HG03460 (cell line): Measurements from ENCODE around the gene PDIA3.
"Not testable (repeated sequence)": the region's sequence is repeated elsewhere in the genome, so short reads cannot be mapped to it uniquely, and the experiment has no call there.

Experiments used
- ATAC-seq: cut with Tn5 transposase; IDR thresholded peaks from one replicate; pipeline ENCODE4 v1.9.1; 2021; ENCODE audit not compliant: unreplicated experiment

PDIA3 gene

DNA sequence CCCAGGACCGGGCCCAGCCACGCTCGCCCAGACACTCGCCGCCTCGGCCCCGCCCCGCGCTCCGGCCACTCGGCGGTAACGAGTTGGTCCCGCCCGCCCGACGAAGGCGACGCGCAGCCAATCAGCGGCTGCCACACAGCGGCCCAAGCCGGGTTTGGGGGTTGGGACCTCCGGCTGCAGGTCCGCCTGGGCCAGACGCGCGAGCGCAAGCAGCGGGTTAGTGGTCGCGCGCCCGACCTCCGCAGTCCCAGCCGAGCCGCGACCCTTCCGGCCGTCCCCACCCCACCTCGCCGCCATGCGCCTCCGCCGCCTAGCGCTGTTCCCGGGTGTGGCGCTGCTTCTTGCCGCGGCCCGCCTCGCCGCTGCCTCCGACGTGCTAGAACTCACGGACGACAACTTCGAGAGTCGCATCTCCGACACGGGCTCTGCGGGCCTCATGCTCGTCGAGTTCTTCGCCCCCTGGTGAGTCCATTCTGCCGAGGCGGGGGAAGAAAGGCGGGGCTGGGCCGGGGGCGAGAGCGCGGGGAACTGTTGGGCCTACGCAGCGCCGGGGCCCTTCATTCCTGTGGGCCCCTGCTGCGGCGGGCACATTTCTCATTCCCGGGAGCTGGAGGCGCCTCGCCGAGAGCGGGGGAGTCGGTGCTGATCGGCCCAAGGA lies at the start of gene PDIA3:
Gene PDIA3 (plus strand): TSS at position 194 of the 658 bp plus-strand sequence. CDS start 102 bp downstream, at position 296.
- peak; percentile 72 for ATAC-seq

DNA sequence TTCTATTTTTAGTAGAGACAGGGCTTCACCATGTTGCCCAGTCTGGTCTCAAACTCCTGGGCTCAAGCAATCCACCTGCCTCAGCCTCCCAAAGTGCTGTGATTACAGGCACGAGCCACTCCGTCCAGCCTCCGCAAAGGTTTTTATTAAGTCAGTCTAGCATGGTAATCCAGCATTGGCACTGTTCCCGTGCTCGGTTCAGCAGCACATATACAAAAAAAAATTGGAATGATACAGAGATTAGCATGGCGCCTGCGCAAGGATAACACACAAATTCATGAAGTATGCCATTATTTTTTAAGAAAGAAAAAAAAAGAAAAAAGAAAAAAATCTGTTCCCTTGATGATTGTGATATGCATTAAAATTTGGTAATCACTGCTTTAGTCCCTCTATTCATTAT lies 44.1 kb upstream of the PDIA3 start:
- no peak for ATAC-seq

DNA sequence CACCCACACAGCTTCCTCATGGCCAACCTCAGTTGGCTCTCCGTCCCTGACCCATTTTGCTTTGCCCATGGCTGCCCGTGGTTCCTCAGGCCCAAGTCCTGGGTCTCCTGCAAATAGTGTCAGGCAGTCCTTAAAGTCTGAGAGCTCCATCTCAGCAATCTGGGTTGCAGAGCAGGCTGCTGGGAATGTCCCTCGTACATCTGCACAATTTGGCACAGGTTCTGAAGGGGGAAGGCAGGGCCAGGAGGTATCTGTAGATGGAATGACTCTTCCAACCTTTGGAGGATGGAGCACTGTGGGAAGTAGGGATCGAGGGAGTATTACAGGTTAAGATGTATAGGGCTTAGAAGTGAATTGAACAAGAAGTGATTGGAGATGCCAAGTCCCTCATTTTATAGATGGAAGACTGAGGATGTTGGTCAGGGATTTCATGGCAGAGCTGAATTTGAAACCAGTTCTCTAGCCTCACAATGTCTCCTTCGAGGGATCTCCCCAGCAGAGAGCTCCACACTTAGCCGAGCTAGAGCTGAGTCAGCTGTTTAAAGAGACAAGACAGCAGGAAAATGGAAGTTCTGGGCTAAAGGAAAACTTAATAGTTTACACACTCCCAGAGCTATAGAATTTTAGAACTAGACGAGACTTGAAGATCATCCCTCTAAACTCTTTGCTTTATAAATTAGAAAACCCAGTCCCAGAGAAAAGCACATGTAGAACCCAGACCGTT lies 43.4 kb upstream of the PDIA3 start:
- ATAC-seq: no peak

DNA sequence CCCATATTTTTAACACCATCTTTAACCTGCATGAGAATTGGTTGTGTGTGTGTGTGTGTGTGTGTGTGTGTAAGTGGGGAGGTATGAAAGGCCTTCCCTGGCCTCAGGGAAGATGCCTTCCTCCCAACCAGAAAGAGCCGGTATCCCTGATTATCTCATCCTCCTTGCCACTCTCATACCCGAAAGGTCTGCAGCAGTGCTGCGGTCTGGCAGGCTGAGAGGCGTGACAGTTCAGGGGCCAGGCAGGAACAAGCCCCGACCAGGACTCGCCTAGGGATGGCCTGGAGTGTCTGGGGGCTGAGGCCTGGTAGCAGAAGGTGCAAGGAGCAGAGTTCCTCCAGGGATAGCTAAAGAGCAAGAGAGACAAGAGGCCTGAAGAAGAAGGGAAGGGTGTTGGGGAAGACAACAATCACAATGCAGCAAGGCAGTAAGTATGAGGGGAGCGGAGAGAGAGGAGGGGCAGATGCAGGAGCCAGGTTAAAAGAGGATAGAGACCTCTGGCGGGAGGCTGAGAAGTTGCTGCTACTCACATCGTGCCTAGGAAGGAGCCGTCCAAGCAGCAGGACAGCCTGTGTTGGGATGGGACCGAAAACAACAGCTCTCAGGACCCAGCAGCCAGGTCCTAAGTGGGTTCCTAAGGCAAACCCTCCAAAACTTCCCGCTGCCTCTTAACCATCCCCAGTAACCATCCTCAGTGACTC lies 35.7 kb upstream of the PDIA3 start:
- ATAC-seq: not testable (repeated sequence)

DNA sequence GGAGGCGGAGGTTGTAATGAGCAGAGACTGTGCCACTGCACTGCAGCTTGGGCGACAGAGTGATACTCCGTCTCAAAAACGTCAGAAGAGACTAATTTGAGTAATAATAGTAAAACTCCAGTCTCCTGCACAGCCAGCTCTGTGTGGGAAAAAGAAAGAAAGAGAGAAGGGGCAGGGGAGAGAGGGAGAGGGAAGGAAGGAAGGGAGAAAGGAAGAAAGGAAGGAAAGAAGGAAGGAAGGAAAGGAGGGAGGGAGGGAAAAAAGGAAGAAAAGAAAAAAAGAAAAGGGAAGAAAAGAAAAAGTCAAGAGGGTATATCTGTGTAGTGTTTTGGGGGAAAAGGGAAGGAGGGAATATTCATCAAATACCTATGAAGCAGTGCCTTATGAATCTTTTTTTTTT lies 23.1 kb upstream of the PDIA3 start:
- no peak for ATAC-seq

DNA sequence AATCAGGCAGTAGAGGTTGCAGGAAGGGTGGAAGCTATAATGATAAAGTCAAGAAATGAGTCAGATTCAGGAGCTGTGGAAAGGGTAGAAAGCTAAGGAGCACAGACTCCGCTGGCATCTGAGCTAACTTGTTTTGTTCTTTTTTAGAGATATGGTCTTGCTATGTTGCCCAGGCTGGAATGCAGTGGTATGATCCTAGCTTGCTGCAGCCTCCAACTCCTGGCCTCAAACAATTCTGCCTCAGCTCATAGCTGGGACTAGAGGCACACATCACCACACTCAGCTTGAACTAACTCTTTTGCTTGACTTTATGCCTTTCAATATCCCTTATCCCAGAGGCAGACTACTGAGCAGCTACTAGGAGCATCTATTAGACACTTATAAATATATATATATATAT lies 19.9 kb upstream of the PDIA3 start:
- ATAC-seq: not testable (repeated sequence)

DNA sequence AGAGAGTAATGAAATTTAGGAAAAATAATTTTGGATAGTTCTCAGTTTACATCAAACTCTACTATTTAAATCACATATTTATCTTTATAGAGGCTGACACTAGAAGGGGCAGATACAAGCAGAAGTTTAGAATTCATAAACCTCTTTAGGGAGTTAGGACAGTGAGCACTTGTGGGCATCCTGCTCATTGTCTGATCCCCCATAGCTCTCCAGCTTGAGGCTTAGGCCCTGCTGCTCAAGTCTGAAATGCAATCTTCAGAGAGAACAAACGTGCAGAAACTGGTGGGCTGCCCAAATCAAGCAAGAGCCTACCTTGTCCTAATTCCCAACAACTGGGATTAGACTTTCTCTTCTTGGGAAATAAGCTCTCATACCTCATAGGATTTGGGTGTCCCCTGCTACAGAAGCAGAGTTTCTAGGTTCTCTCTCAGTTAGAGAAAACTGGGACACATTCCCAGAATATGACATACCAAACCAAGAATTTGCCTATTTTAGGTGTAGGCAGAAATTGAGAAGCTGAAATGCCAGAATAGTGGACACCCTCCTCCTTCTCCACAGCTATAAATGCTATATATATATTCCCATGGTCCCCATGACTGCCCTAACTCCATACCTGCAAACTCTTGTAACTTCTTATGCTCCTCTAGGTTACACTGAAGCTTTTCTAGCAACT lies 18.0 kb upstream of the PDIA3 start:
- not testable (repeated sequence) for ATAC-seq

DNA sequence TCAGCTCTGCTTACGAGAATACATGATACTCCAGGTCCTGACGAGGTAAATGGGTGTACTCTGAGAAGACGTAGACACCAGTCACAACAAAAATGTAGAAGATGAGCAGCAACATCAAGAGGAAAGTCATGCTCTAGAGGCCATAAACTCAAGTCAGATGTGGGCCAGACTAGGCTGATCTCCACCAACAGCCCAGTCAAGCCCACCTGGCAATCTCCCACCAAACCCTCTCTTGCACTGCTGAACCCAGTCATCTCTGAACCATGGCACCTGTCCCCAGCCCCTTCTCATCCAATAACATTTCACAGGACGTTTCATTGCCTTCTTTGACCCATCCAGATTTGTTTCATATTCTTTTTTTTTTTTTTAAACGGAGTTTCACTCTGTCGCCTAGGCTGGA lies 10.8 kb upstream of the PDIA3 start:
- no peak for ATAC-seq

DNA sequence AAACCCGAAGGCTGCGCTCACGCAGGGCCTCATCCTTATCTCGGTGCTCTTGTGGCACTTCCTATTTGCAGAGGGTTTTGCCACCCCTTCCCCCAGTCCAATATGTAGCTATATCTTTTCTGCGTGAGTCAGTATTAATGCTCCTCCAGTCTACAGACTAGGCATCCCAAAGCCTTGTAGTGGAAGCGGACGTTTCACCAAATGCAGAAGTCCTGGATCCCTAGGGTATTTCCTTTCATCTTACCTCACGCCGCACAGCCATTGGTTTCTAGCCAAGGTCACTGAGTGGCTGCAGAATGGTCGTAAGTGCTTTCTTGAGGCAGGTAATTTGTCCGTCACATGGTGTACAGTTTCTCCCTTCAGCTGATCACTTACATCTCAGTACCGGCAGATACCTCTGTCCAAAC lies 668 bp downstream of the PDIA3 start:
- ATAC-seq: peak; percentile 28

DNA sequence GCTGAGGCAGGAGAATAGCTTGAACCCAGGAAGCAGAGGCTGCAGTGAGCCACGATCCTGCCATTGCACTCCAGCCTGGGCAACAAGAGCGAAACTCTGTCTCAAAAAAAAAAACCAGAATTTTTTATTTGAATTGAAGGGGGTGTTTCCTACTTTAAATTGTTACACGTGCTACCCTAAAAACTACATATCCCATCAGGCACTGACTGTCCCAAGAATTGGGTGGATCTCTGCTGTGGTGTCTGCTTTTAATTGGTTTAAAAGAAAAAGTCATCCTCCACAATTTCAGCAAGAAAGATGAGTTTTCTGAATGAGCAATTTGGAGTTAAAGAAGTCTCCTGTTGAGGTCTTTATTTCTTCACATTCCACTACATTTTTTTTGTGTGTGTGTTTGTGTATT lies 2.1 kb downstream of the PDIA3 start:
- no peak for ATAC-seq

DNA sequence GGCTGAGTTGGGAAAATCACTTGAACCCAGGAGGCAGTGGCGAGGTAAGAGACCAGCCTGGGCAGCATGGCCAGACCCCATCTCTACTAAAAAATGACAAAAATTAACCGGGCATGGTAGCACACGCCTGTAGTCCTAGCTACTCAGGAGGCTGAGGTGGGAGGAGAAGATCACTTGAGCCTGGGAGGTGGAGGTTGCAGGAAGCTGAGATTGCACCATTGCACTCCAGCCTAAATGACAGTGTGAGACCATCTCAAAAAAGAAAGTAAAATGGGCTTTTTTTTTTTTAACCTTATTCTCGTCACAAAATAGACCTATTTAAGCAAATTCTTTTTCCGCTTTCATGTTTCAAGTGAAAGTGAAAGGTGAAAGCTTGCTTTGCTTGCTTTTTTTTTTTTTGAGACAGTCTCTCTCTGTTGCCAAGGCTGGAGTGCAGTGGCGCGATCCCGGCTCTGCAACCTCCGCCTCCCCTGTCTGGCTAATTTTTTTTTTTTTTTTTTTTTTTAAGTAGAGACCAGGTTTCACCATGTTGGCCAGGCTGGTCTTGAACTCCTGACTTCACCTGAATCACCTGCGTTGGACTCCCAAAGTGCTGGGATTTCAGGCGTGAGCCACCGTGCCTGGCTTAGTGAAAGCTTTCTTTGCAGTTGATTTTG lies 3.6 kb downstream of the PDIA3 start:
- ATAC-seq: peak; percentile 40

DNA sequence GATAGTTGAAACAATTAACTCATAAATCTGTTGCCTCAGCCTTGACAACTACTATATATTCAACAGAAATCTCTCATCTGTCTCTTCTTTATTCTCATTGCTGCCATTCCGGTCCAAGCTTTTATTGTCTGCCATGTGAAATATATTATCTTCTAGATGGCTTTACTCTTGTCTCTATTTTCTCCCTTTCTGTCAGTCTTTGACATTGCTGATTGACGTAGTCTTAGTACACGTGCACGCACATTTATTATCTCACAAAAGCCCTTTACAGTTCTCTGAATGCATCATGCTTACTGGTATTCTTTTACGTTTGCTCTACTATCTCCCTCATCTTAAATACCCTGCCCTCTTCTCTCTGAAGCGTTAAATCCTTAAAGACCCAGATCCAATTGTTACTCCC lies 5.6 kb downstream of the PDIA3 start:
- ATAC-seq: no peak

DNA sequence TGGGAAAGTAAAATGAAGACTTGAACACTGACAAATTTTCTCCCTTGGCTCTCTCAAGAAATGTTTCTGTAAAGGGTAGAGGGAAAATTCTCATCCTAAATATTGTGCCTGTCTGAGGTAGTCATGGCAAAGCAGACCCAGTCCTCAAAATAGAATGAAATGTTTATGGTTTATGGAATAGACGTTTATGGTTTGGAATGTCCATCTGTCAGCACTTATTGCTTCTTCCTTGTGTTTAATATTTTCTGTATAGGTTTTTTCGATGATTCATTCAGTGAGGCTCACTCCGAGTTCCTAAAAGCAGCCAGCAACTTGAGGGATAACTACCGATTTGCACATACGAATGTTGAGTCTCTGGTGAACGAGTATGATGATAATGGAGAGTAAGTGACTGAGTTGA lies 16.6 kb downstream of the PDIA3 start:
- no peak for ATAC-seq

DNA sequence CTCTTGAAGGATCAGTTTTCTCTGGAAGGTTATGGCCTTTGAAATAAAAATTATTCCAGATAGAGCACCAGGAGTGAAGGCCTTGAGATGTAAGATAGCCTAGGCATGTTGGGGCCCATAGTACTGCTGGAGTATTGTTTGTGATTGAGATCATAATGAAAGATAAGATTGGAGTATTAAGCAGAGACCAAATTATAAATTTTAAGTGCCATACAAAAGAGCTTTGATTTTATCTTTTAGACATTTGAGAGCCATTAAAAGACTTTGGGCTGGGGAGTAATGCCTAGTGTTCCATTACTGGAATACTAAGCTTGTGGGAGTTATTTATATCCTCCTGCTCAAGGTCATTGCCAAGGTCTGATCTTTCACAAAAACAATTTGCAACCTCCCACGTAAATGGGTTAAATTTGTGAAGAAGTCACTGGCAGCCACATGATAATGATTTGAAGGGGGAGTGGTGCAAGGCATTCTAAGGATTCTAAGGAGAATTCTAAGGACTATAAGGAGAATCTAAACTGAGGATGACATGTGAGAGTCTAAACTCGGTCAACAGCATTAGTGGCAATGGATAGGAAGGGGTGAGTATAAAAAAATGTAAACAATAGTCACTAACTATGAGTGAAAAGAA lies 17.7 kb downstream of the PDIA3 start:
- no peak for ATAC-seq

DNA sequence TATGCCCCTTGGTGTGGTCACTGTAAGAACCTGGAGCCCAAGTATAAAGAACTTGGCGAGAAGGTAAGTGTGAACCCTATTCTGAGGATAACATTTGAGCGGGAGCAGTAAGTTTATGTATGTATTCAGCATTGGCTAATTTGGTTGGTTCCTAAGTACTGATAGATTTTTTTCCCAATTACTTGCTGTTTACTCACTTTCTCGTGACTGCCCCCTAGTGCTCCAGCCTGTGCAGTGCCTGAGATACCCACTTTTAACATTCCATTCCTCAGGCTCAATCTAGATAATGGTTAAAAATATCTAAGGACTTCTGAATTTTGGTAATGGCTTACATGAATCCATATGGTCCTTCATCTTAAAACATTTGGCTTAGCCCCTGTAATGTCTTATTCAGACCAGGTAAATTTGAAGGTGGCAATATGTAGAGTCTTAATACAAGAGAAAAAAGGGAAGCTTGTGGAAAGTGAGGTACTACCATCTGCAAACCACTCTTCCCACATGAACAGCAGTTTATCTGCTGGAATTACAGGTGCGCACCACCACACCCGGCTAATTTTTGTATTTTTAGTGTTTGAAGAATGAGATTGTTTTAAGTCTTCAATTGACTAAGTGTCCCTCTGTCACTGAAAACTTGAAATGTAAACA lies 23.5 kb downstream of the PDIA3 start:
- no peak for ATAC-seq

DNA sequence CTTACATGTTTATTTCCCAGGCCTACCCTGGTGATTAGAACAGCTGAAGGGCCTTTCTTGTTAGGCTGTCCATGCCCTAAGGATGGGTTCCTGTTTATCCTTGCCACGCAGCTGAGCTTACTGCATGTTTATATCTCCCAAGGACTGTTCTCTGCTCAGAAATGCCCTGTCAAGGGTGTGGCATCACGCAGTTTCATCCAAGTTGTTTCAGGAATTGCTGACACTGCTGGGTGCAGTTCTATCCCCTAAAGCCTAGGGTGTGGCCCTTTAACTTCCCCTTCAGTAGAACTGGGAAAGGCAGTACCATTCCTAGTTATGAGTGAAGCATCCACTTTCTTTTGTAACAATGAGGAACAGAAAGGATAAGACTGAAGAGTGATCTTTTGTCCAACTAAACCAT lies 25.6 kb downstream of the PDIA3 start:
- no peak for ATAC-seq

DNA sequence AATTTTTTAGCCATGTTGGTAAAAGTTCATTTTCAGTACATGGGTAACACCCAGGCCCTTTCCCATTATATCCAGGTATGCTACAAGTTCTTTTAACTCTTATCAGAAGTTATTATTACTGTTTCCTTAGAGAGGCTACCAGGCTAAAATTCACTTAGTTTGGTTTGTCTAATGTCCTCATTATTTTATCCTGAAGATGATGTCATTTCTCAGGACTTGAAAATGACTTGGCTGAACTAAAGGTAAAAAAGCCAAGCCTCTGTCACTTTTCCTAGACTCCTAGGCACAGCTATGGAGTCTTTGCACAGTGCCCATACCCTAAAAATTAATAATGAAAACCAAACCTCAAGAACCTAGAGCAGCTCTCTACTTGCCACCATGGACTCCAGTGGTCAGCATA lies 26.4 kb downstream of the PDIA3 start:
- ATAC-seq: no peak

DNA sequence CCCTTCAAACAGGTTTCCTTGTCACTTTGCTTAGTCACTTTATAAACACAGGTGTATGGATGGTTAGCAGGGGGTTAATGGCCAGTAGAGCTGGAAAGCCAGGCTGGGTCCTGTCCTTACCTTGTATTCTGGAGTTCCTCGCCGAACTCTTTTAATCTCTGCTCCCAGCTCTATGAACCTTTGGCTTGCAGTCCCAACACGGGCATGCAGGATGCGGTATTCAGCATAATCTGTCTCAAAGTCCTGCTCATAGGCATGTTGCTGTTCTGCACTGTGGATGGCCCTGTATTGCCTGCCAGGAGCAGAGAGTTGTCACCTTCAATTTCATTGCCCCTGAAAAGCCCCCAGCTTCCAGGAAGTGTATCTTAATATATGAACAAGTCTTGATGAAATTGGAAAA lies 27.8 kb downstream of the PDIA3 start:
- ATAC-seq: no peak

DNA sequence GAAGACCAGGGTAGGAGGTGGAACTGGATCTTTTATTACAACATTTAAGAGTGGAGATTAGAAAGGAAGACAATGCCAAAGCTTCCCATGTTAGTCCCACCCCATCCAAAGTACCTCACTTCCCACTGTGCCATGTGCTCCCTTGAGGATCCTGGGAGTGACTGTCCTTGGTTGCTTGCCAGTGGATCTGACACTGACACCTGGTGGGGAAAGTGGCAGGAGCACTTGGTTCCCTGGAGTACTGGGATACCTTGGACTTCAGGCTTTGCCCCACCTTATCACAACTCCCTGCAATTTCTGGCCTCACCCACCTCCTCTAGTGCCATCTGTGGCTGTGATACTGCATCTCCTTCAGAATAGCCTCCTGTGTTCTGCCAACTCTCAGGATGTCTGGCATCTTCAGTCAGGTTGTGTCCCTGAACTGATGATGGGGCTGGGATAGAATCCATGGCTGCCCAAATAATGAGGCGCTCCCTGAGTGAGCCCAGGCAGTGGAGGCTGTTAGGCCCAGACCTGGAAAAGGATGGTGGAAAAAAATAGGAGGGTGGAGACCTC lies 29.2 kb downstream of the PDIA3 start:
- no peak for ATAC-seq
